HepG2 (cell line): ENCODE measurements around the gene TRMU. TPM values are rescaled to one million over a fixed set of nuclear protein-coding genes. Genes with fewer than 3 reads are reported as not detected.

Experiments
- CBX2 ChIP-seq, 2 experiments: fragments of 200-600 bp in 1 of 2; sonication (generic); formaldehyde crosslinking in 1 of 2; IDR thresholded peaks; 2 replicates each; pipeline versions ENCODE4 v1.7.0 to v1.8.1; 2018 to 2022; ENCODE audit warnings: low read depth in 2 of 2, low read length in 1 of 2, mild to moderate bottlenecking in 1 of 2, missing genetic modification reagents in 1 of 2
- GABPB1 ChIP-seq: IDR thresholded peaks from 2 replicates; pipeline ENCODE4 v1.6.1; 2016; ENCODE audit warnings: mild to moderate bottlenecking, missing genetic modification reagents, moderate library complexity, missing compliant biosample characterization
- HMGA1 ChIP-seq: sonication (generic); formaldehyde crosslinking; conservative IDR thresholded peaks from 2 replicates; pipeline ENCODE4 v1.4.0; 2020; ENCODE audit warnings: missing genetic modification reagents
- KIAA2018 ChIP-seq: sonication (generic); formaldehyde crosslinking; IDR thresholded peaks from 2 replicates; pipeline ENCODE4 v1.5.0; 2020; ENCODE audit warnings: mild to moderate bottlenecking, missing genetic modification reagents, borderline replicate concordance
- MTA3 ChIP-seq: sonication (generic); formaldehyde crosslinking; IDR thresholded peaks from 2 replicates; pipeline ENCODE4 v1.4.0; 2020; ENCODE audit warnings: missing genetic modification reagents
- NCOA2 ChIP-seq: sonication (generic); formaldehyde crosslinking; IDR thresholded peaks from 2 replicates; pipeline ENCODE4 v1.8.0; 2022; ENCODE audit warnings: inconsistent platforms
- PITX1 ChIP-seq: sonication (generic); formaldehyde crosslinking; IDR thresholded peaks from 2 replicates; pipeline ENCODE4 v1.5.1; 2020; ENCODE audit warnings: mild to moderate bottlenecking, missing genetic modification reagents
- SAP130 ChIP-seq: IDR thresholded peaks from 2 replicates; pipeline ENCODE4 v1.6.1; 2016; ENCODE audit warnings: low read depth
- SNRNP70 ChIP-seq: fragments of 200-400 bp; formaldehyde crosslinking; IDR thresholded peaks from 2 replicates; pipeline ENCODE4 v1.6.1; 2017; ENCODE audit warnings: mild to moderate bottlenecking, low read depth, low read length, moderate library complexity
- ZNF550 ChIP-seq: sonication (generic); formaldehyde crosslinking; IDR thresholded peaks from 2 replicates; pipeline ENCODE4 v1.4.0; 2020; ENCODE audit warnings: mild to moderate bottlenecking, missing genetic modification reagents, borderline replicate concordance
- ZNF589 ChIP-seq: sonication (generic); formaldehyde crosslinking; conservative IDR thresholded peaks from 2 replicates; pipeline ENCODE4 v1.8.0; 2022; ENCODE audit warnings: mild to moderate bottlenecking, moderate library complexity, missing genetic modification reagents
- ZSCAN29 ChIP-seq: sonication (generic); formaldehyde crosslinking; conservative IDR thresholded peaks from 2 replicates; pipeline ENCODE4 v1.4.0; 2020; ENCODE audit warnings: mild to moderate bottlenecking, missing genetic modification reagents
- polyA plus RNA-seq, 8 experiments: library from polyadenylated mRNA; depleted of rRNA in 3 of 8; stranded (reverse) in 7 of 8; unstranded in 1 of 8; fragments of >200 nt; fragmentation: Illumina TruSeq in 4 of 8; extraction: Trizol in 4 of 8; gene quantifications; 2 replicates each; pipeline versions ENCODE4 v1.2.1 to v1.2.3, GENCODE V29; 2011 to 2016; ENCODE audit warnings: low read depth in 4 of 8, missing spikeins in 1 of 8, mixed read lengths in 1 of 8; ENCODE audit not compliant: insufficient read depth in 1 of 8
- total RNA-seq, 5 experiments: library from RNA; depleted of rRNA; stranded (reverse); fragments of >200 nt; fragmentation: Illumina TruSeq; extraction: Trizol; gene quantifications; 2 replicates each; pipeline ENCODE4 v1.2.3, GENCODE V29; 2016; ENCODE audit warnings: low read depth in 1 of 5
- TF ChIP-seq, protein P1 (sequence below): sonication (generic); formaldehyde crosslinking; IDR thresholded peaks from 2 replicates; pipeline ENCODE4 v1.9.0; 2021; ENCODE audit warnings: missing genetic modification reagents, mild to moderate bottlenecking, borderline replicate concordance
- TF ChIP-seq, protein P2 (sequence below): sonication (generic); formaldehyde crosslinking; IDR thresholded peaks from 2 replicates; pipeline ENCODE4 v1.4.0; 2020; ENCODE audit warnings: mild to moderate bottlenecking, missing genetic modification reagents, borderline replicate concordance
- TF ChIP-seq, protein P3 (sequence below): sonication (generic); formaldehyde crosslinking; IDR thresholded peaks from 2 replicates; pipeline ENCODE4 v1.4.0; 2020; ENCODE audit warnings: missing genetic modification reagents

TRMU gene
- total and polyA plus RNA-seq, 2 of the 13 experiments (the other 11 are each of a cell fraction or from before 2014, with no cell fraction given): 31.0 to 50.2 TPM

- TF ChIP-seq KIAA2018: no peak
- TF ChIP-seq PITX1: no peak
- TF ChIP-seq, protein P1, sequence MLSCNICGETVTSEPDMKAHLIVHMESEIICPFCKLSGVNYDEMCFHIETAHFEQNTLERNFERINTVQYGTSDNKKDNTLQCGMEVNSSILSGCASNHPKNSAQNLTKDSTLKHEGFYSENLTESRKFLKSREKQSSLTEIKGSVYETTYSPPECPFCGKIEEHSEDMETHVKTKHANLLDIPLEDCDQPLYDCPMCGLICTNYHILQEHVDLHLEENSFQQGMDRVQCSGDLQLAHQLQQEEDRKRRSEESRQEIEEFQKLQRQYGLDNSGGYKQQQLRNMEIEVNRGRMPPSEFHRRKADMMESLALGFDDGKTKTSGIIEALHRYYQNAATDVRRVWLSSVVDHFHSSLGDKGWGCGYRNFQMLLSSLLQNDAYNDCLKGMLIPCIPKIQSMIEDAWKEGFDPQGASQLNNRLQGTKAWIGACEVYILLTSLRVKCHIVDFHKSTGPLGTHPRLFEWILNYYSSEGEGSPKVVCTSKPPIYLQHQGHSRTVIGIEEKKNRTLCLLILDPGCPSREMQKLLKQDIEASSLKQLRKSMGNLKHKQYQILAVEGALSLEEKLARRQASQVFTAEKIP (CRISPR knock-in tag): no peak
- no peak for TF ChIP-seq ZSCAN29 (CRISPR knock-in tag)
- no peak for TF ChIP-seq SNRNP70
- TF ChIP-seq SAP130 (CRISPR knock-in tag): no peak
- TF ChIP-seq ZNF550 (CRISPR knock-in tag): no peak
- no peak for TF ChIP-seq MTA3 (CRISPR knock-in tag)
- TF ChIP-seq NCOA2 (CRISPR knock-in tag): no peak
- no peak for TF ChIP-seq ZNF589 (CRISPR knock-in tag)
- no peak for TF ChIP-seq GABPB1 (CRISPR knock-in tag)
- TF ChIP-seq HMGA1 (CRISPR knock-in tag): no peak
- TF ChIP-seq, protein P2, sequence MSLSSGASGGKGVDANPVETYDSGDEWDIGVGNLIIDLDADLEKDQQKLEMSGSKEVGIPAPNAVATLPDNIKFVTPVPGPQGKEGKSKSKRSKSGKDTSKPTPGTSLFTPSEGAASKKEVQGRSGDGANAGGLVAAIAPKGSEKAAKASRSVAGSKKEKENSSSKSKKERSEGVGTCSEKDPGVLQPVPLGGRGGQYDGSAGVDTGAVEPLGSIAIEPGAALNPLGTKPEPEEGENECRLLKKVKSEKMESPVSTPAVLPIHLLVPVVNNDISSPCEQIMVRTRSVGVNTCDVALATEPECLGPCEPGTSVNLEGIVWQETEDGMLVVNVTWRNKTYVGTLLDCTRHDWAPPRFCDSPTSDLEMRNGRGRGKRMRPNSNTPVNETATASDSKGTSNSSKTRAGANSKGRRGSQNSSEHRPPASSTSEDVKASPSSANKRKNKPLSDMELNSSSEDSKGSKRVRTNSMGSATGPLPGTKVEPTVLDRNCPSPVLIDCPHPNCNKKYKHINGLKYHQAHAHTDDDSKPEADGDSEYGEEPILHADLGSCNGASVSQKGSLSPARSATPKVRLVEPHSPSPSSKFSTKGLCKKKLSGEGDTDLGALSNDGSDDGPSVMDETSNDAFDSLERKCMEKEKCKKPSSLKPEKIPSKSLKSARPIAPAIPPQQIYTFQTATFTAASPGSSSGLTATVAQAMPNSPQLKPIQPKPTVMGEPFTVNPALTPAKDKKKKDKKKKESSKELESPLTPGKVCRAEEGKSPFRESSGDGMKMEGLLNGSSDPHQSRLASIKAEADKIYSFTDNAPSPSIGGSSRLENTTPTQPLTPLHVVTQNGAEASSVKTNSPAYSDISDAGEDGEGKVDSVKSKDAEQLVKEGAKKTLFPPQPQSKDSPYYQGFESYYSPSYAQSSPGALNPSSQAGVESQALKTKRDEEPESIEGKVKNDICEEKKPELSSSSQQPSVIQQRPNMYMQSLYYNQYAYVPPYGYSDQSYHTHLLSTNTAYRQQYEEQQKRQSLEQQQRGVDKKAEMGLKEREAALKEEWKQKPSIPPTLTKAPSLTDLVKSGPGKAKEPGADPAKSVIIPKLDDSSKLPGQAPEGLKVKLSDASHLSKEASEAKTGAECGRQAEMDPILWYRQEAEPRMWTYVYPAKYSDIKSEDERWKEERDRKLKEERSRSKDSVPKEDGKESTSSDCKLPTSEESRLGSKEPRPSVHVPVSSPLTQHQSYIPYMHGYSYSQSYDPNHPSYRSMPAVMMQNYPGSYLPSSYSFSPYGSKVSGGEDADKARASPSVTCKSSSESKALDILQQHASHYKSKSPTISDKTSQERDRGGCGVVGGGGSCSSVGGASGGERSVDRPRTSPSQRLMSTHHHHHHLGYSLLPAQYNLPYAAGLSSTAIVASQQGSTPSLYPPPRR (CRISPR knock-in tag): 0 out of 2 replicates have a peak, but pooled peaks have one; percentile 19
- TF ChIP-seq CBX2 (IDR thresholded peaks at IDR 0.05; ENCODE audit: low read depth, low read length): no peak
- TF ChIP-seq CBX2 (CRISPR knock-in tag; IDR thresholded peaks at IDR 0.05; ENCODE audit: low read depth): no peak
- TF ChIP-seq, protein P3, sequence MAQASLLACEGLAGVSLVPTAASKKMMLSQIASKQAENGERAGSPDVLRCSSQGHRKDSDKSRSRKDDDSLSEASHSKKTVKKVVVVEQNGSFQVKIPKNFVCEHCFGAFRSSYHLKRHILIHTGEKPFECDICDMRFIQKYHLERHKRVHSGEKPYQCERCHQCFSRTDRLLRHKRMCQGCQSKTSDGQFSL (CRISPR knock-in tag): no peak
Measured at GRCh38 chr22:46380069-46380468, 44.6 kb downstream of the TRMU start (continued).
